ENCODE results near the gene RRM2. TPM values are rescaled to one million over a fixed set of nuclear protein-coding genes. Genes with fewer than 3 reads are reported as not detected.

RRM2 gene
- polyA plus RNA-seq, 1 donor (not counting 4 experiments of a cell fraction or from before 2014, with no cell fraction given): 25.7 TPM

GRCh38 chr2:10132596-10132995 lies 10.1 kb downstream of the RRM2 start:
- FAIRE-seq (no peak), DNase-seq (ENCODE audit: low read depth, low spot score) (no peak)
- Histone ChIP-seq H3K4me1 (ENCODE audit: control insufficient read depth, extremely low read depth, insufficient read depth, low read length) (peaks cover 17% of the 10 kb centered on the region), H2AFZ (ENCODE audit: control insufficient read depth, low read length) (no peak overlapping the region), H3K9ac (ENCODE audit: control insufficient read depth, extremely low read depth, insufficient read depth, low read length) (no peak overlapping the region), H3K9me3 (ENCODE audit: control insufficient read depth, low read depth, low read length) (no peaks in the 10 kb centered on the region), H3K36me3 (ENCODE audit: control insufficient read depth in 2 of 2, extremely low read depth in 1 of 2, insufficient read depth in 2 of 2, low read length in 2 of 2) (peaks cover 0 to 13% of the 10 kb centered on the region in 2 experiments), H4K20me1 (ENCODE audit: control insufficient read depth, extremely low read depth, insufficient read depth, low read length) (no peaks in the 10 kb centered on the region), H3K9me1 (ENCODE audit: control insufficient read depth, extremely low read depth, insufficient read depth, low read length) (no peaks in the 10 kb centered on the region), H3K27me3 (ENCODE audit: control insufficient read depth, extremely low read depth, insufficient read depth, low read length) (no peaks in the 10 kb centered on the region), H3K4me3 (ENCODE audit: control insufficient read depth in 2 of 3, extremely low read depth in 1 of 3, insufficient read depth in 2 of 3, low read depth in 1 of 3, low read length in 3 of 3) (no peak overlapping the region), H3K4me2 (ENCODE audit: control insufficient read depth, extremely low read depth, insufficient read depth, low read depth, low read length) (no peak overlapping the region), H3K27ac (ENCODE audit: control insufficient read depth, insufficient read depth, low read length) (no peak overlapping the region), H3K79me2 (ENCODE audit: control insufficient read depth, insufficient read depth, low read length) (no peaks in the 10 kb centered on the region)
- dilution Hi-C loops (cut with MboI; ENCODE audit: extremely low pct_ligation_motif_present, low sequenced_read_pairs): no loop called here
- TF ChIP-seq EZH2 (IDR thresholded peaks at IDR 0.05; ENCODE audit: low read length): no peak
- no peak for TF ChIP-seq CTCF (optimal IDR thresholded peaks at IDR 0.05 in 1 of 3, IDR thresholded peaks at IDR 0.05 in 1 of 3, conservative IDR thresholded peaks at IDR 0.05 in 1 of 3; ENCODE audit: extremely low read depth in 1 of 3, insufficient read depth in 2 of 3, low read length in 3 of 3)

GRCh38 chr2:10132996-10133647 lies 10.6 kb downstream of the RRM2 start:
- H4K20me1 ChIP-seq (ENCODE audit: control insufficient read depth, extremely low read depth, insufficient read depth, low read length): no peaks in the 10 kb centered on the region
- no peak for FAIRE-seq

More at GRCh38 chr2:10132996-10133647, 10.6 kb downstream of the RRM2 start:
- Histone ChIP-seq H3K9me3 (ENCODE audit: control insufficient read depth, low read depth, low read length) (no peaks in the 10 kb centered on the region), H3K27ac (ENCODE audit: control insufficient read depth, insufficient read depth, low read length) (no peak overlapping the region), H3K4me1 (ENCODE audit: control insufficient read depth, extremely low read depth, insufficient read depth, low read length) (peaks cover 19% of the 10 kb centered on the region), H3K79me2 (ENCODE audit: control insufficient read depth, insufficient read depth, low read length) (no peaks in the 10 kb centered on the region), H2AFZ (ENCODE audit: control insufficient read depth, low read length) (no peak overlapping the region), H3K4me2 (ENCODE audit: control insufficient read depth, extremely low read depth, insufficient read depth, low read depth, low read length) (no peak overlapping the region), H3K9ac (ENCODE audit: control insufficient read depth, extremely low read depth, insufficient read depth, low read length) (no peak overlapping the region), H3K4me3 (ENCODE audit: control insufficient read depth in 2 of 3, extremely low read depth in 1 of 3, insufficient read depth in 2 of 3, low read depth in 1 of 3, low read length in 3 of 3) (no peak overlapping the region), H3K27me3 (ENCODE audit: control insufficient read depth, extremely low read depth, insufficient read depth, low read length) (no peaks in the 10 kb centered on the region), H3K36me3 (ENCODE audit: control insufficient read depth in 2 of 2, extremely low read depth in 1 of 2, insufficient read depth in 2 of 2, low read length in 2 of 2) (peaks cover 0 to 9% of the 10 kb centered on the region in 2 experiments), H3K9me1 (ENCODE audit: control insufficient read depth, extremely low read depth, insufficient read depth, low read length) (no peaks in the 10 kb centered on the region)
- dilution Hi-C loops (cut with MboI; ENCODE audit: extremely low pct_ligation_motif_present, low sequenced_read_pairs): no loop called here
- DNase-seq (ENCODE audit: low read depth, low spot score): no peak
- no peak for TF ChIP-seq EZH2 (IDR thresholded peaks at IDR 0.05; ENCODE audit: low read length)
- no peak for TF ChIP-seq CTCF (optimal IDR thresholded peaks at IDR 0.05 in 1 of 3, IDR thresholded peaks at IDR 0.05 in 1 of 3, conservative IDR thresholded peaks at IDR 0.05 in 1 of 3; ENCODE audit: extremely low read depth in 1 of 3, insufficient read depth in 2 of 3, low read length in 3 of 3)
